SK-N-SH (cell line): ENCODE results near the gene CARD19.

Experiments used
- EP300 ChIP-seq, 2 experiments: IDR thresholded peaks; 2 replicates each; pipeline versions ENCODE4 v1.4.0 to v1.6.1; 2012; ENCODE audit warnings: borderline replicate concordance in 1 of 2, low read depth in 1 of 2, low read length in 1 of 2
- EZH2phosphoT487 ChIP-seq: fragments of 200-600 bp; sonication (generic); IDR thresholded peaks from 2 replicates; pipeline ENCODE4 v1.6.1; 2017; ENCODE audit warnings: low read depth, mixed run types, mild to moderate bottlenecking, antibody characterized with exemption, moderate library complexity, borderline replicate concordance
- FOSL2 ChIP-seq: IDR thresholded peaks from 2 replicates; pipeline ENCODE4 v1.4.0; 2012; ENCODE audit warnings: low read depth, mild to moderate bottlenecking, moderate library complexity, borderline replicate concordance
- GABPA ChIP-seq: IDR thresholded peaks from 2 replicates; pipeline ENCODE4 v1.4.0; 2012; ENCODE audit warnings: low read depth, mild to moderate bottlenecking
- MEF2A ChIP-seq: IDR thresholded peaks from 2 replicates; pipeline ENCODE4 v1.4.0; 2012; ENCODE audit warnings: low read depth, borderline replicate concordance
- POLR2AphosphoS5 ChIP-seq: IDR thresholded peaks from 2 replicates; pipeline ENCODE4 v1.6.1; 2012; ENCODE audit warnings: low read depth, low read length
- YY1 ChIP-seq: IDR thresholded peaks from 2 replicates; pipeline ENCODE4 v1.4.0; 2012; ENCODE audit warnings: low read depth, mild to moderate bottlenecking
- TF ChIP-seq, protein P1 (sequence below): IDR thresholded peaks from 2 replicates; pipeline ENCODE4 v1.4.0; 2012; ENCODE audit warnings: low read depth
- TF ChIP-seq, protein P2 (sequence below): IDR thresholded peaks from 2 replicates; pipeline ENCODE4 v1.4.0; 2012; ENCODE audit warnings: low read depth, borderline replicate concordance
- TF ChIP-seq, protein P3 (sequence below): fragments of 200-600 bp; sonication (generic); IDR thresholded peaks from 2 replicates; pipeline ENCODE4 v1.6.1; 2017; ENCODE audit warnings: antibody characterized with exemption, mild to moderate bottlenecking, moderate library complexity
- TF ChIP-seq, protein P4 (sequence below): IDR thresholded peaks from 2 replicates; pipeline ENCODE4 v1.6.1; 2012; ENCODE audit warnings: mild to moderate bottlenecking, low read depth, low read length, moderate library complexity

DNA sequence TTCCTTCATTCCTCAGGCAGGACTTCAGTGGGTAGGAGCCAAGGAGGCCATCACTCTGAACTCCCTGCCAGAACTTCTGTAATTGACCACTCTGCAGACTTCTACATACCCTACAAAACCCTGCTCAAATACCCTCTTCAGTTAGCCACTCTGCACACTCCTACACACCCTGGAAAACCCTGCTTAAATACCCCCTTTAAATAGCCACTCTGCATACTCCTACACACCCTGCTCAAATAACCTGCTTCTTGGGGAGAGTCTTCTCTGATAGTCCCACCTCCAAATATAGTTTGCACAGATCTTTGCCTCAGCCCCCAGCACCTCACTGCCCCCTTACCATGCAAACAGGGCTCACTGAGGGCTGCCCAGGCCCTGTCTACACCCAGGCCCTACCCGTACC is 18.6 kb upstream of the CARD19 start:
- TF ChIP-seq FOSL2 (no peak), POLR2AphosphoS5 (no peak), GABPA (no peak), YY1 (no peak), EP300 (IDR thresholded peaks at IDR 0.05; ENCODE audit: borderline replicate concordance in 1 of 2, low read depth in 1 of 2, low read length in 1 of 2) (no peak), EZH2phosphoT487 (no peak), MEF2A (no peak)
- TF ChIP-seq, protein P1, sequence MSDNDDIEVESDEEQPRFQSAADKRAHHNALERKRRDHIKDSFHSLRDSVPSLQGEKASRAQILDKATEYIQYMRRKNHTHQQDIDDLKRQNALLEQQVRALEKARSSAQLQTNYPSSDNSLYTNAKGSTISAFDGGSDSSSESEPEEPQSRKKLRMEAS = no peak
- TF ChIP-seq, protein P2, sequence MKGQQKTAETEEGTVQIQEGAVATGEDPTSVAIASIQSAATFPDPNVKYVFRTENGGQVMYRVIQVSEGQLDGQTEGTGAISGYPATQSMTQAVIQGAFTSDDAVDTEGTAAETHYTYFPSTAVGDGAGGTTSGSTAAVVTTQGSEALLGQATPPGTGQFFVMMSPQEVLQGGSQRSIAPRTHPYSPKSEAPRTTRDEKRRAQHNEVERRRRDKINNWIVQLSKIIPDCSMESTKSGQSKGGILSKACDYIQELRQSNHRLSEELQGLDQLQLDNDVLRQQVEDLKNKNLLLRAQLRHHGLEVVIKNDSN = no peak
- TF ChIP-seq, protein P3, sequence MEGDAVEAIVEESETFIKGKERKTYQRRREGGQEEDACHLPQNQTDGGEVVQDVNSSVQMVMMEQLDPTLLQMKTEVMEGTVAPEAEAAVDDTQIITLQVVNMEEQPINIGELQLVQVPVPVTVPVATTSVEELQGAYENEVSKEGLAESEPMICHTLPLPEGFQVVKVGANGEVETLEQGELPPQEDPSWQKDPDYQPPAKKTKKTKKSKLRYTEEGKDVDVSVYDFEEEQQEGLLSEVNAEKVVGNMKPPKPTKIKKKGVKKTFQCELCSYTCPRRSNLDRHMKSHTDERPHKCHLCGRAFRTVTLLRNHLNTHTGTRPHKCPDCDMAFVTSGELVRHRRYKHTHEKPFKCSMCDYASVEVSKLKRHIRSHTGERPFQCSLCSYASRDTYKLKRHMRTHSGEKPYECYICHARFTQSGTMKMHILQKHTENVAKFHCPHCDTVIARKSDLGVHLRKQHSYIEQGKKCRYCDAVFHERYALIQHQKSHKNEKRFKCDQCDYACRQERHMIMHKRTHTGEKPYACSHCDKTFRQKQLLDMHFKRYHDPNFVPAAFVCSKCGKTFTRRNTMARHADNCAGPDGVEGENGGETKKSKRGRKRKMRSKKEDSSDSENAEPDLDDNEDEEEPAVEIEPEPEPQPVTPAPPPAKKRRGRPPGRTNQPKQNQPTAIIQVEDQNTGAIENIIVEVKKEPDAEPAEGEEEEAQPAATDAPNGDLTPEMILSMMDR = no peak
- TF ChIP-seq, protein P4, sequence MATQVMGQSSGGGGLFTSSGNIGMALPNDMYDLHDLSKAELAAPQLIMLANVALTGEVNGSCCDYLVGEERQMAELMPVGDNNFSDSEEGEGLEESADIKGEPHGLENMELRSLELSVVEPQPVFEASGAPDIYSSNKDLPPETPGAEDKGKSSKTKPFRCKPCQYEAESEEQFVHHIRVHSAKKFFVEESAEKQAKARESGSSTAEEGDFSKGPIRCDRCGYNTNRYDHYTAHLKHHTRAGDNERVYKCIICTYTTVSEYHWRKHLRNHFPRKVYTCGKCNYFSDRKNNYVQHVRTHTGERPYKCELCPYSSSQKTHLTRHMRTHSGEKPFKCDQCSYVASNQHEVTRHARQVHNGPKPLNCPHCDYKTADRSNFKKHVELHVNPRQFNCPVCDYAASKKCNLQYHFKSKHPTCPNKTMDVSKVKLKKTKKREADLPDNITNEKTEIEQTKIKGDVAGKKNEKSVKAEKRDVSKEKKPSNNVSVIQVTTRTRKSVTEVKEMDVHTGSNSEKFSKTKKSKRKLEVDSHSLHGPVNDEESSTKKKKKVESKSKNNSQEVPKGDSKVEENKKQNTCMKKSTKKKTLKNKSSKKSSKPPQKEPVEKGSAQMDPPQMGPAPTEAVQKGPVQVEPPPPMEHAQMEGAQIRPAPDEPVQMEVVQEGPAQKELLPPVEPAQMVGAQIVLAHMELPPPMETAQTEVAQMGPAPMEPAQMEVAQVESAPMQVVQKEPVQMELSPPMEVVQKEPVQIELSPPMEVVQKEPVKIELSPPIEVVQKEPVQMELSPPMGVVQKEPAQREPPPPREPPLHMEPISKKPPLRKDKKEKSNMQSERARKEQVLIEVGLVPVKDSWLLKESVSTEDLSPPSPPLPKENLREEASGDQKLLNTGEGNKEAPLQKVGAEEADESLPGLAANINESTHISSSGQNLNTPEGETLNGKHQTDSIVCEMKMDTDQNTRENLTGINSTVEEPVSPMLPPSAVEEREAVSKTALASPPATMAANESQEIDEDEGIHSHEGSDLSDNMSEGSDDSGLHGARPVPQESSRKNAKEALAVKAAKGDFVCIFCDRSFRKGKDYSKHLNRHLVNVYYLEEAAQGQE = no peak
